ENCODE data around the gene PTPN20. TPM values are rescaled to one million over a fixed set of nuclear protein-coding genes. Genes with fewer than 3 reads are reported as not detected.

PTPN20 gene
- total and polyA plus RNA-seq, 11 donors = 4.0 to 18.1 (median 13.3) TPM

DNA sequence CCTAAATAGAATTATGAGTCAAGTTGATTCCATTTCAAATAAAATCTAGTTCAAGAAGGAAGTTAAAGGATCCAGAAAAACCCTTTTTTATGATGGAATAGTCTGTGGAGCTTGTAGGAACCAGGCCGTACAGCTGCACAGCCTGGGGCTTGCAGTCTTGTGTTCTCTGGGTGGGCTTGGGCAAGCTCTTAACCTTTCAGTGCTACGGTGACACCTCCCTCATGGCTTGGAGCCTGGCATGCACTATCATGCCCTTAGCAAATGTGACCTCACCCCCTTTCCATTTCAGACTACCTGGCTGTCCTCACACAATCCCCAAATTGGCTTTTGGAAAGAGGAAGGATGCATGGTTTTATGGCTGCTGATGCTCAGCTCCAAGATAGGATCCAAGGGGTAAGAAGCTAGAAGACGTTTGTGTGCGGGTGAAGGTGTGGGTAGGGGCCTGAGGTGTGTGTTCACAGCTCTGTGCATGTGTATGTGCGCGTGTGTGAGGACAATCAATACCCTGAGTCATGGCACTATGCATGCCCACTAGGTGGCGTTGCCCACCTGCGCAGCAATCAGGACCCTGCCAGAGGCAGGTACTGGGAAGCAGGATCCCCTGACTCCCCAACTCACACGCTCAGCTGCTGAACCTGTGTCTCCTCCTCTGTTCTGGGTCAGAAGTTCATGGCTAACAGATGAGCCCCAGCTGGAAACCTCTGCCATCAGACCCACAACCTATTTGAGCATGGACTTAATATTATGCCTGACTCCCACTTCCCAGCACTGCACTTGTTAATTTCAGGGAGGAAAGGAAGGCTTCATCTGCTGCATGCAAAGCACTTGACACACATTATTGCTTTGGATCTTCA is 113.4 kb downstream of the PTPN20 start:
- intact Hi-C loops (cut with DNase I) = loop anchor here in 9 of 10 donors (1.0 to 10.0 kb wide), 4 partner anchors 288 to 290 kb away; no protein-coding TSS in a partner anchor
- Histone ChIP-seq H3K4me1 (peaks cover 0 to 9% (median 0%) of the 10 kb centered on the region in 12 donors), H3K36me3 (no peaks in the 10 kb centered on the region), H3K27me3 (no peaks in the 10 kb centered on the region), H3K9me3 (peaks cover 0 to 8% (median 0%) of the 10 kb centered on the region in 12 donors), H3K27ac (peak overlapping the region in 2 of 12 donors; percentile 14 to 30), H3K4me3 (no peak overlapping the region)
- DNase-seq (peak in 3 of 5 donors; percentile 51 to 69 (median 52)), ATAC-seq (peak; percentile 33 to 72 (median 70))
- TF ChIP-seq, protein P1, sequence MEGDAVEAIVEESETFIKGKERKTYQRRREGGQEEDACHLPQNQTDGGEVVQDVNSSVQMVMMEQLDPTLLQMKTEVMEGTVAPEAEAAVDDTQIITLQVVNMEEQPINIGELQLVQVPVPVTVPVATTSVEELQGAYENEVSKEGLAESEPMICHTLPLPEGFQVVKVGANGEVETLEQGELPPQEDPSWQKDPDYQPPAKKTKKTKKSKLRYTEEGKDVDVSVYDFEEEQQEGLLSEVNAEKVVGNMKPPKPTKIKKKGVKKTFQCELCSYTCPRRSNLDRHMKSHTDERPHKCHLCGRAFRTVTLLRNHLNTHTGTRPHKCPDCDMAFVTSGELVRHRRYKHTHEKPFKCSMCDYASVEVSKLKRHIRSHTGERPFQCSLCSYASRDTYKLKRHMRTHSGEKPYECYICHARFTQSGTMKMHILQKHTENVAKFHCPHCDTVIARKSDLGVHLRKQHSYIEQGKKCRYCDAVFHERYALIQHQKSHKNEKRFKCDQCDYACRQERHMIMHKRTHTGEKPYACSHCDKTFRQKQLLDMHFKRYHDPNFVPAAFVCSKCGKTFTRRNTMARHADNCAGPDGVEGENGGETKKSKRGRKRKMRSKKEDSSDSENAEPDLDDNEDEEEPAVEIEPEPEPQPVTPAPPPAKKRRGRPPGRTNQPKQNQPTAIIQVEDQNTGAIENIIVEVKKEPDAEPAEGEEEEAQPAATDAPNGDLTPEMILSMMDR (IDR thresholded peaks at IDR 0.05) = peak; percentile 61 to 84 (median 72)
- TF ChIP-seq POLR2A (IDR thresholded peaks at IDR 0.05) = no peak
- WGBS, 4 donors = 21 to 38% (median 24%) methylated on average over 9 of the region's 9 CpGs

DNA sequence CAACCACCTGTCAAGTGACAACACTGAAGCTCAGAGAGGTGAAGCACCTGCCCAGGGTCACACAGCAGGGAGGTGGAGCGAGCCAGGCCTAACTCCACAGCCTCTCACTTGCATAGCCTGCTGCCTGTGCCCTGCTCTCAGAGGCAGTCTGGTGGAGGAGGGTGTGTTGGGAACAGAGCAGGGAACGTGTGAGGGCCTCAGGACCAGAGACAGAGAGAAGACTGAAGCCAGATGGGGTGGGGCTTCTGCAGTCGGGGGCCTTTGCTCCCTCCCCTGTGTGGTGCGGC is 114.0 kb downstream of the PTPN20 start:
- Histone ChIP-seq H3K36me3 (no peaks in the 10 kb centered on the region), H3K4me1 (peaks cover 0 to 9% (median 0%) of the 10 kb centered on the region in 12 donors), H3K27ac (peak overlapping the region in 3 of 12 donors; percentile 4 to 30 (median 14)), H3K27me3 (no peaks in the 10 kb centered on the region), H3K9me3 (peaks cover 0 to 8% (median 0%) of the 10 kb centered on the region in 12 donors), H3K4me3 (no peak overlapping the region)
- intact Hi-C loops (cut with DNase I) = loop anchor here in 5 of 10 donors (2.0 to 10.0 kb wide), 2 partner anchors 288 to 290 kb away; no protein-coding TSS in a partner anchor
- TF ChIP-seq POLR2A (IDR thresholded peaks at IDR 0.05) = no peak
- TF ChIP-seq, protein P1 (IDR thresholded peaks at IDR 0.05) = no peak
- WGBS, 4 donors = 50 to 76% (median 75%) methylated on average over 3 to 4 of the region's 4 CpGs
- DNase-seq = peak in 2 of 5 donors; percentile 11 to 15
- ATAC-seq = peak in 1 of 4 donors; percentile 3

DNA sequence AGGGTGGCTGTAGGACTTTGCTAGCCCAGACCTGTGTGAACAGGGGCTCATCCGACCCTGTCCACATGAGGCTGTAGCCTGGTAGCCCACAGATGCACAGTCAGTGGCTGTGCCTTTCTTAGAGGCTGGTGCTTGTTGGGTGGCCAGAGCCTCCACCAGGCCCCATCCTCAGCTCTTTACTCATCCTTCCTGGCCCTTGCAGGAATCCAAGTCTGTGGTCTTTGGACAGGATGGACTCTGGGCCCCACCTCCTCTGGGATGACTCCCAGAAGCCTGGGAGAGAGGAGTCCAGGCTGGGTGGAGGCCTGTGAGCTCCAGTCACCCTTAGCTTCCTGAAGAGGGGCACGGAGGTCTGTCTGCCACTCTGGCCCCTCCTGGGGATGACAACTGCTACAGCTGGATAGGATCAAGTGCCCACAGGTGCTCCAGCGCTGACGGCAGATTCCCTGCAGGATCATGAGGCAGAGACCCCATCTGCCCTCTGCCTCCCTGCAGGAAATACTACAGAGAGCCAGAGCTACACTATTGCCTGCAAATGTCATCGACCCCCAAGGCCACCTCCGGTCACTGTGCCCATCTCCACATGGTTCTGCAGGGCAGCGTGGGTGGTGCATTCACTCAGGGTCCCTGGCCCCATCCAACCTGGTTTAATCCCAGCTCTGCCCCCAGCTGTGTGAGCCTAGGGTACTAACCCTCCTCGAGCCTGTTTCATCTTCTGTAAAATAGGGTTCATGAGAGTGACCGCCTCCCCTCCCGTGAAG is 114.5 kb downstream of the PTPN20 start:
- DNase-seq (peak in 3 of 5 donors; percentile 18 to 61 (median 33)), ATAC-seq (peak; percentile 17 to 38 (median 32))
- Histone ChIP-seq H3K9me3 (peaks cover 0 to 8% (median 0%) of the 10 kb centered on the region in 12 donors), H3K36me3 (no peaks in the 10 kb centered on the region), H3K4me1 (peaks cover 0 to 9% (median 0%) of the 10 kb centered on the region in 12 donors), H3K27me3 (no peaks in the 10 kb centered on the region), H3K4me3 (no peak overlapping the region), H3K27ac (peak overlapping the region in 3 of 12 donors; percentile 4 to 30 (median 14))
- intact Hi-C loops (cut with DNase I) = loop anchor here in 5 of 10 donors (2.0 to 10.0 kb wide), 2 partner anchors 287 to 289 kb away; no protein-coding TSS in a partner anchor
- TF ChIP-seq, protein P1 (IDR thresholded peaks at IDR 0.05) = no peak
- no peak for TF ChIP-seq POLR2A (IDR thresholded peaks at IDR 0.05)
- WGBS, 4 donors = 78 to 86% (median 80%) methylated on average over 7 to 10 of the region's 10 CpGs
